ENCODE measurements around the gene VWA8.

VWA8 gene

GRCh38 chr13:41802684-41803444 is 158.0 kb downstream of the VWA8 start:
- H3K4me3 ChIP-seq (ENCODE audit: low read depth, low read length), result no peak overlapping the region
- peak; percentile 74 for DNase-seq (ENCODE audit: low read depth)
- TF ChIP-seq, protein P1, sequence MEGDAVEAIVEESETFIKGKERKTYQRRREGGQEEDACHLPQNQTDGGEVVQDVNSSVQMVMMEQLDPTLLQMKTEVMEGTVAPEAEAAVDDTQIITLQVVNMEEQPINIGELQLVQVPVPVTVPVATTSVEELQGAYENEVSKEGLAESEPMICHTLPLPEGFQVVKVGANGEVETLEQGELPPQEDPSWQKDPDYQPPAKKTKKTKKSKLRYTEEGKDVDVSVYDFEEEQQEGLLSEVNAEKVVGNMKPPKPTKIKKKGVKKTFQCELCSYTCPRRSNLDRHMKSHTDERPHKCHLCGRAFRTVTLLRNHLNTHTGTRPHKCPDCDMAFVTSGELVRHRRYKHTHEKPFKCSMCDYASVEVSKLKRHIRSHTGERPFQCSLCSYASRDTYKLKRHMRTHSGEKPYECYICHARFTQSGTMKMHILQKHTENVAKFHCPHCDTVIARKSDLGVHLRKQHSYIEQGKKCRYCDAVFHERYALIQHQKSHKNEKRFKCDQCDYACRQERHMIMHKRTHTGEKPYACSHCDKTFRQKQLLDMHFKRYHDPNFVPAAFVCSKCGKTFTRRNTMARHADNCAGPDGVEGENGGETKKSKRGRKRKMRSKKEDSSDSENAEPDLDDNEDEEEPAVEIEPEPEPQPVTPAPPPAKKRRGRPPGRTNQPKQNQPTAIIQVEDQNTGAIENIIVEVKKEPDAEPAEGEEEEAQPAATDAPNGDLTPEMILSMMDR (conservative IDR thresholded peaks at IDR 0.05; ENCODE audit: low read depth, low read length), result no peak

- TF ChIP-seq, protein P1 (conservative IDR thresholded peaks at IDR 0.05; ENCODE audit: low read depth, low read length), result no peak
- no peak for DNase-seq (ENCODE audit: low read depth)
- H3K4me3 ChIP-seq (ENCODE audit: low read depth, low read length), result no peak overlapping the region
Measured at GRCh38 chr13:41802043-41802683, 158.7 kb downstream of the VWA8 start.

DNA sequence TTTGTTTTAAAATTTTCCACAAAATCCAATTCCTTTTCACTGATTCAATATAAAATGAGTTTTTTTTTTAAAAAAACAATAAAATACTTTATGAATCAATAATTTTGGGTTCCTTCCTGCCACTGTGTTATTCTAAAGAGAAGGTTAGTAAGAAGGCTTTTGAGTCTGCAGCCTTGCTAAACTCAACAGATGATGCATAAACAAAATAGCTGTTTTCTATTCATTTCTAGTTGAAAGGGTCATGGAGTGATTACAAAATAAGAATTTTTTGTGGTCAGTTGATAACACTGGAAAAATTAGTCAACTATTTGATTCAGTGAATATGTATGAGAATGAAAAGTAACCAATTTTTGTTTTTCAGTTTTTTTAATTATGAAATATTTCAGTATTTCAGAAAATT is 169.9 kb downstream of the VWA8 start:
- no peak overlapping the region for H3K4me3 ChIP-seq (ENCODE audit: low read depth, low read length)
- TF ChIP-seq, protein P1 (conservative IDR thresholded peaks at IDR 0.05; ENCODE audit: low read depth, low read length), result no peak

GRCh38 chr13:41788552-41788951 is 172.4 kb downstream of the VWA8 start:
- TF ChIP-seq, protein P1 (conservative IDR thresholded peaks at IDR 0.05; ENCODE audit: low read depth, low read length), result no peak
- no peak overlapping the region for H3K4me3 ChIP-seq (ENCODE audit: low read depth, low read length)
- no peak for DNase-seq (ENCODE audit: low read depth)

More for the DNA sequence above, 169.9 kb downstream of the VWA8 start:
- peak; percentile 30 for DNase-seq (ENCODE audit: low read depth)

DNA sequence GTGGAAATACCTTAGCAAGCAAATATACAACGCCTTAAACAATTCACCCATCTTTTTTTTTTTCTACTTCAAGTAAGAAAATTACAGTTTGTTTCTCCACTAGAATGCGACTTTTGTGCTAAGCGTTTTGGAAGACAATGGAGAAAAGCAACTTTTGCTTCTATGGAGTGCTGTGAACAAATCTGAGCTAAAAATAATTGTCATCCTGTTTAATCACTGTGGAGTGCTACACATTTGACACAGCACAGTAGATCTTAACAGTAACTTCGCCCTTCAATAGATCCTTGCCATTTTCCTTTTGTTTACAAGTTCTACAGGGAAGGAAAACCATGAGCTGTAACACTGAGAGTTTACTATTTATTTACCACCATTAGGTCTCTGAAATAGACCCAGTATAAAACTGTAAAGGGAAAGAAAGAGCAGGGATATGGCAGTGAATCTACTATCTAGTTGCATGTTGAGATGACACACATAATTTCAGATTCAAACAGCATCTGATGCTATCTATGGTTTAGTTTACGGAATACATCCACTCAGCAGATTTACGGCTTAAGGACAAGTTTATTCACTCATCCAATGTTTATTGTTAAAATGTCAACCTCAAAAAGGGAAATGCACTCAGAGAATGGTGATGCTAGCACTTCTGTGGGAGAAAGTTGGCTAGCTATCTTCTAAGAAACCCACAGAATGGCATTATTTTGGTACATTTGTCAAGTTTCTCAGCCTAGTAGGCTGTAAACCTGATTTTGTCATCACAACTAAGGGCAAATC is 175.3 kb downstream of the VWA8 start:
- DNase-seq (ENCODE audit: low read depth), result no peak
- H3K4me3 ChIP-seq (ENCODE audit: low read depth, low read length), result no peak overlapping the region

GRCh38 chr13:41782086-41782485 is 178.8 kb downstream of the VWA8 start:
- H3K4me3 ChIP-seq (ENCODE audit: low read depth, low read length), result no peak overlapping the region
- DNase-seq (ENCODE audit: low read depth), result no peak
- TF ChIP-seq, protein P1 (conservative IDR thresholded peaks at IDR 0.05; ENCODE audit: low read depth, low read length), result no peak

More for the DNA sequence above, 175.3 kb downstream of the VWA8 start:
- TF ChIP-seq, protein P1 (conservative IDR thresholded peaks at IDR 0.05; ENCODE audit: low read depth, low read length), result no peak

Data from choroid plexus epithelial cell (primary cell).